Panc1 (cell line): Measurements from ENCODE around the gene CCDC78. TPM values are rescaled to one million over a fixed set of nuclear protein-coding genes. Genes with fewer than 3 reads are reported as not detected.

ENCODE experiments used
- ATAC-seq: fragments of 200-7000 bp; cut with Tn5 transposase; 2 replicates; pipeline ENCODE4 v1.9.1; 2020; ENCODE audit warnings: mild to moderate bottlenecking, moderate library complexity
- BruUV-seq: library from RNA; stranded (reverse); fragments of 400-500 nt; replicated peaks from 2 replicates; lab custom pipeline; 2021; lab: Mats Ljungman, UMichigan
- CTCF ChIA-PET: fragments of 300-600 bp; sonication (Branson Sonifier 250); formaldehyde crosslinking; loops from one replicate; lab custom pipeline; 2022; ENCODE audit warnings: antibody characterized with exemption; lab: Charles Lee
- POLR2A ChIA-PET: fragments of 300-600 bp; sonication (Branson Sonifier 250); formaldehyde crosslinking; loops from one replicate; lab custom pipeline; 2022; ENCODE audit warnings: antibody characterized with exemption; lab: Charles Lee
- DNase-seq: peaks from one replicate; pipeline ENCODE4 v3.0.0-alpha.2; 2010; ENCODE audit warnings: low read depth, low spot score
- H3K27ac ChIP-seq: 2 replicates; pipeline ENCODE4 v1.5.1; 2011; ENCODE audit warnings: mild to moderate bottlenecking, low read length, inconsistent platforms
- H3K27me3 ChIP-seq: fragments of 200-500 bp; sonication (Bioruptor generic); 2 replicates; pipeline ENCODE4 v1.6.0; 2014; ENCODE audit warnings: low read length, inconsistent platforms; ENCODE audit not compliant: control insufficient read depth, insufficient read depth
- H3K36me3 ChIP-seq: fragments of 200-500 bp; sonication (Bioruptor generic); 2 replicates; pipeline ENCODE4 v1.5.1; 2014; ENCODE audit warnings: inconsistent platforms, mild to moderate bottlenecking, low read length, moderate library complexity; ENCODE audit not compliant: control insufficient read depth, insufficient read depth
- H3K4me1 ChIP-seq: 2 replicates; pipeline ENCODE4 v1.5.1; 2011; ENCODE audit warnings: inconsistent platforms, mild to moderate bottlenecking, low read length, moderate library complexity; ENCODE audit not compliant: control insufficient read depth, insufficient read depth
- H3K4me3 ChIP-seq, 2 experiments: 2 replicates each; pipeline ENCODE4 v1.5.1; 2011 to 2012; ENCODE audit warnings: low read depth in 2 of 2, low read length in 2 of 2, mild to moderate bottlenecking in 2 of 2, inconsistent platforms in 1 of 2, moderate library complexity in 1 of 2
- H3K9me3 ChIP-seq: fragments of 200-500 bp; sonication (Bioruptor generic); 2 replicates; pipeline ENCODE4 v1.5.1; 2014; ENCODE audit warnings: low read depth, mild to moderate bottlenecking, inconsistent platforms, low read length, moderate library complexity; ENCODE audit not compliant: control insufficient read depth, insufficient read depth
- POLR2AphosphoS5 ChIP-seq: IDR thresholded peaks from 2 replicates; pipeline ENCODE4 v1.6.1; 2012; ENCODE audit warnings: mild to moderate bottlenecking, low read depth, low read length, moderate library complexity
- REST ChIP-seq, 2 experiments: IDR thresholded peaks; 2 replicates each; pipeline ENCODE4 v1.6.1; 2011 to 2012; ENCODE audit warnings: low read depth in 2 of 2, control low read depth in 1 of 2, low read length in 1 of 2, mild to moderate bottlenecking in 1 of 2, moderate library complexity in 1 of 2; ENCODE audit not compliant: insufficient read depth in 1 of 2
- SIN3A ChIP-seq: IDR thresholded peaks from 2 replicates; pipeline ENCODE4 v1.6.1; 2012; ENCODE audit warnings: low read depth, mild to moderate bottlenecking, low read length, moderate library complexity, borderline replicate concordance; ENCODE audit not compliant: insufficient read depth
- TCF7L2 ChIP-seq: IDR thresholded peaks from 2 replicates; pipeline ENCODE4 v1.6.1; 2011; ENCODE audit warnings: mild to moderate bottlenecking, low read depth, low read length, inconsistent platforms
- in situ Hi-C: cut with HindIII; loops from 2 replicates; pipeline ENCODE4 v1.10.0; 2016; ENCODE audit warnings: low sequenced_read_pairs, low pct_unique_long_range_greater_than_20kb
- intact Hi-C: fragments of 100-400 bp; cut with micrococcal nuclease; formaldehyde crosslinking; loops from one replicate; pipeline ENCODE4 v1.10.0; 2022; ENCODE audit not compliant: unreplicated experiment
- total RNA-seq: library from RNA; stranded (reverse); gene quantifications from one replicate; pipeline ENCODE4 v1.2.1, GENCODE V29; 2021; ENCODE audit not compliant: unreplicated experiment
- TF ChIP-seq, protein P1 (sequence below): fragments of 450-650 bp; IDR thresholded peaks from 2 replicates; pipeline ENCODE4 v1.5.1; 2017; ENCODE audit warnings: mild to moderate bottlenecking

The CCDC78 gene
- total RNA-seq, 1 experiment from 2014 or later: 18.2 TPM

GRCh38 chr16:775236-775796, 49.1 kb upstream of the CCDC78 start:
- no peak for ATAC-seq
- intact Hi-C loops (no loop called here), in situ Hi-C loops (no loop called here)
- Histone ChIP-seq H3K4me3 (no peak overlapping the region), H3K9me3 (no peaks in the 10 kb centered on the region), H3K27ac (no peak overlapping the region), H3K27me3 (no peaks in the 10 kb centered on the region), H3K36me3 (no peaks in the 10 kb centered on the region), H3K4me1 (peaks cover 10% of the 10 kb centered on the region)
- ChIA-PET CTCF (interaction anchor here (0.6 kb wide), 1 partner anchor 30 kb away, joined by 3 read pairs; no protein-coding TSS in a partner anchor), POLR2A (no interaction called here)
- DNase-seq: no peak
- BruUV-seq: no TSS peak
- no peak for TF ChIP-seq SIN3A
- no peak for TF ChIP-seq TCF7L2
- TF ChIP-seq, protein P1, sequence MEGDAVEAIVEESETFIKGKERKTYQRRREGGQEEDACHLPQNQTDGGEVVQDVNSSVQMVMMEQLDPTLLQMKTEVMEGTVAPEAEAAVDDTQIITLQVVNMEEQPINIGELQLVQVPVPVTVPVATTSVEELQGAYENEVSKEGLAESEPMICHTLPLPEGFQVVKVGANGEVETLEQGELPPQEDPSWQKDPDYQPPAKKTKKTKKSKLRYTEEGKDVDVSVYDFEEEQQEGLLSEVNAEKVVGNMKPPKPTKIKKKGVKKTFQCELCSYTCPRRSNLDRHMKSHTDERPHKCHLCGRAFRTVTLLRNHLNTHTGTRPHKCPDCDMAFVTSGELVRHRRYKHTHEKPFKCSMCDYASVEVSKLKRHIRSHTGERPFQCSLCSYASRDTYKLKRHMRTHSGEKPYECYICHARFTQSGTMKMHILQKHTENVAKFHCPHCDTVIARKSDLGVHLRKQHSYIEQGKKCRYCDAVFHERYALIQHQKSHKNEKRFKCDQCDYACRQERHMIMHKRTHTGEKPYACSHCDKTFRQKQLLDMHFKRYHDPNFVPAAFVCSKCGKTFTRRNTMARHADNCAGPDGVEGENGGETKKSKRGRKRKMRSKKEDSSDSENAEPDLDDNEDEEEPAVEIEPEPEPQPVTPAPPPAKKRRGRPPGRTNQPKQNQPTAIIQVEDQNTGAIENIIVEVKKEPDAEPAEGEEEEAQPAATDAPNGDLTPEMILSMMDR: no peak
- no peak for TF ChIP-seq REST (IDR thresholded peaks at IDR 0.05; ENCODE audit: insufficient read depth in 1 of 2, low read depth in 2 of 2, low read length in 1 of 2)
- no peak for TF ChIP-seq POLR2AphosphoS5

GRCh38 chr16:774086-775001, 48.1 kb upstream of the CCDC78 start:
- TF ChIP-seq POLR2AphosphoS5 (no peak), SIN3A (no peak), REST (IDR thresholded peaks at IDR 0.05; ENCODE audit: insufficient read depth in 1 of 2, low read depth in 2 of 2, low read length in 1 of 2) (no peak), TCF7L2 (no peak)
- TF ChIP-seq, protein P1: no peak
- in situ Hi-C loops: no loop called here
- ChIA-PET CTCF (no interaction called here), POLR2A (interaction anchor here (0.6 kb wide), 1 partner anchor 295 kb away, joined by 3 read pairs; no protein-coding TSS in a partner anchor)
- ATAC-seq (no peak), DNase-seq (no peak)
- no peaks in the 10 kb centered on the region for H3K9me3 ChIP-seq
- intact Hi-C loops: no loop called here
- H3K27me3 ChIP-seq: no peaks in the 10 kb centered on the region
- H3K36me3 ChIP-seq: no peaks in the 10 kb centered on the region
- H3K27ac ChIP-seq: no peak overlapping the region
- no peak overlapping the region for H3K4me3 ChIP-seq
- H3K4me1 ChIP-seq: peaks cover 10% of the 10 kb centered on the region
- BruUV-seq: no TSS peak
